ENCODE data around the gene SRRM2.

GRCh38 chr16:2751577-2752034 lies 832 bp upstream of the SRRM2 start:
- TF ChIP-seq CTCF (IDR thresholded peaks at IDR 0.05) (no peak), REST (IDR thresholded peaks at IDR 0.05; ENCODE audit: insufficient read depth in 1 of 2, low read depth in 2 of 2, low read length in 1 of 2) (no peak), POLR2AphosphoS5 (IDR thresholded peaks at IDR 0.05; ENCODE audit: low read depth, low read length) (no peak), TCF7L2 (IDR thresholded peaks at IDR 0.05; ENCODE audit: low read depth, low read length) (no peak)

Data from Panc1 (cell line).